Astrocyte (in vitro differentiated cells and primary cell): ENCODE data around the gene C1orf198. TPM values are rescaled to one million over a fixed set of nuclear protein-coding genes. Genes with fewer than 3 reads are reported as not detected.
A peak's percentile ranks its signal among the peaks of the same experiment; 100 is the strongest.

Experiments
- DNase-seq: peaks from one replicate; pipeline ENCODE4 v3.0.0-alpha.2; 2010; ENCODE audit warnings: low read depth
- FAIRE-seq: peaks from 2 replicates; lab custom pipeline; 2011; peaks lifted over from hg19 to GRCh38; lab: Jason Lieb, UNC
- H2AFZ ChIP-seq: 2 replicates; pipeline ENCODE4 v1.6.0; 2012; ENCODE audit warnings: low read depth, low read length, inconsistent platforms
- H3K27ac ChIP-seq: 2 replicates; pipeline ENCODE4 v1.5.1; 2011; ENCODE audit warnings: low read depth, low read length, inconsistent platforms
- H3K27me3 ChIP-seq: 2 replicates; pipeline ENCODE4 v1.6.0; 2011; ENCODE audit warnings: low read length, inconsistent platforms; ENCODE audit not compliant: insufficient read depth
- H3K36me3 ChIP-seq: 2 replicates; pipeline ENCODE4 v1.5.1; 2011; ENCODE audit warnings: low read length, inconsistent platforms; ENCODE audit not compliant: insufficient read depth
- H3K4me1 ChIP-seq: 2 replicates; pipeline ENCODE4 v1.5.1; 2011; ENCODE audit warnings: low read length, inconsistent platforms; ENCODE audit not compliant: insufficient read depth
- H3K4me2 ChIP-seq: 2 replicates; pipeline ENCODE4 v1.6.0; 2012; ENCODE audit warnings: low read length, inconsistent platforms
- H3K4me3 ChIP-seq: 2 replicates; pipeline ENCODE4 v1.5.1; 2011; ENCODE audit warnings: low read depth, mild to moderate bottlenecking, low read length, inconsistent platforms; ENCODE audit not compliant: insufficient read depth
- H3K79me2 ChIP-seq: 2 replicates; pipeline ENCODE4 v1.6.0; 2012; ENCODE audit warnings: mild to moderate bottlenecking, low read length, inconsistent platforms; ENCODE audit not compliant: insufficient read depth
- H3K9ac ChIP-seq: 2 replicates; pipeline ENCODE4 v1.6.0; 2012; ENCODE audit warnings: mild to moderate bottlenecking, low read length, inconsistent platforms
- H3K9me3 ChIP-seq: 2 replicates; pipeline ENCODE4 v1.5.1; 2012; ENCODE audit warnings: low read depth, mild to moderate bottlenecking, low read length, inconsistent platforms; ENCODE audit not compliant: insufficient read depth
- H4K20me1 ChIP-seq: 2 replicates; pipeline ENCODE4 v1.6.0; 2012; ENCODE audit warnings: low read length, inconsistent platforms; ENCODE audit not compliant: insufficient read depth
- H3K27ac Mint-ChIP-seq: one replicate; pipeline ENCODE4 v1.8.0; 2021; ENCODE audit warnings: mild to moderate bottlenecking, mixed read lengths; ENCODE audit not compliant: unreplicated experiment
- H3K27me3 Mint-ChIP-seq: one replicate; pipeline ENCODE4 v1.8.0; 2021; ENCODE audit warnings: low read depth, mixed read lengths; ENCODE audit not compliant: unreplicated experiment
- H3K36me3 Mint-ChIP-seq: one replicate; pipeline ENCODE4 v1.8.0; 2021; ENCODE audit warnings: low read depth, mixed read lengths; ENCODE audit not compliant: unreplicated experiment
- H3K4me1 Mint-ChIP-seq: one replicate; pipeline ENCODE4 v1.8.0; 2021; ENCODE audit warnings: low read depth, mixed read lengths; ENCODE audit not compliant: unreplicated experiment
- H3K4me3 Mint-ChIP-seq: one replicate; pipeline ENCODE4 v1.8.0; 2021; ENCODE audit warnings: mild to moderate bottlenecking, moderate library complexity, mixed read lengths; ENCODE audit not compliant: unreplicated experiment
- H3K9me3 Mint-ChIP-seq: one replicate; pipeline ENCODE4 v1.8.0; 2021; ENCODE audit warnings: mild to moderate bottlenecking, mixed read lengths; ENCODE audit not compliant: unreplicated experiment
- CTCF ChIP-seq: IDR thresholded peaks from 2 replicates; pipeline ENCODE4 v1.5.1; 2011; ENCODE audit warnings: low read depth, mild to moderate bottlenecking, inconsistent platforms, low read length, moderate library complexity; ENCODE audit not compliant: insufficient read depth
- EZH2 ChIP-seq: IDR thresholded peaks from 2 replicates; pipeline ENCODE4 v1.6.1; 2012; ENCODE audit warnings: mild to moderate bottlenecking, low read length, inconsistent platforms; ENCODE audit not compliant: insufficient read depth
- total RNA-seq: library from RNA; stranded (reverse); gene quantifications from 2 replicates; pipeline ENCODE4 v1.2.1, GENCODE V29; 2021

The C1orf198 gene
- total RNA-seq, 1 donor from 2014 or later = 102 TPM

DNA sequence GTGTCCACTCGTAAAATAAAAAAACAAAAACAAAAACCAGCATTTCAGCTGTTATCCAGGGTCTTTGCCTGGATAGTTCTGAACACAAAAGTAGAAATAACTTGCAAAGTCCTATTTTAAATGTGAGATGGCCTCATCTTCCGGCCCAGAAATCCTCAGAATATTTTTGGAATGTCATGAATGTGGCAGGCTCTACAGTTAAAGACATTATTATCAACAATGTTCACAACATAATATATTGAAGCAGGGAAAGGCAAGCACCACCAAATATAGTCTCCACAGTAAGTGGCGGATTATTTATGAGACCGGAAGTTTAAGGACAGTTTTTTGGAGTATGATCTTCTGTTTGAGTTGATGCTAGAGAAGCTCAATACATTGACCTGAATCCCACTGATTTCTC is 1.2 kb upstream of the C1orf198 start:
- H3K4me1 Mint-ChIP-seq = peaks cover 32% of the 10 kb centered on the region
- H3K4me3 Mint-ChIP-seq = peak overlapping the region; percentile 87
- Histone ChIP-seq H2AFZ (no peak overlapping the region), H3K4me1 (peaks cover 29% of the 10 kb centered on the region), H4K20me1 (peaks cover 22% of the 10 kb centered on the region), H3K9me3 (no peaks in the 10 kb centered on the region), H3K4me2 (peak overlapping the region; percentile 91), H3K4me3 (peak overlapping the region; percentile 59), H3K27me3 (no peaks in the 10 kb centered on the region), H3K79me2 (peaks cover 38% of the 10 kb centered on the region), H3K36me3 (peaks cover 4% of the 10 kb centered on the region), H3K9ac (peak overlapping the region; percentile 90), H3K27ac (peak overlapping the region; percentile 88)
- no peaks in the 10 kb centered on the region for H3K27me3 Mint-ChIP-seq
- no peaks in the 10 kb centered on the region for H3K9me3 Mint-ChIP-seq
- H3K36me3 Mint-ChIP-seq = peaks cover 10% of the 10 kb centered on the region
- FAIRE-seq = peak; percentile 13
- peak; percentile 65 for DNase-seq
- peak overlapping the region; percentile 87 for H3K27ac Mint-ChIP-seq
- TF ChIP-seq CTCF = no peak
- TF ChIP-seq EZH2 = no peak

- Histone ChIP-seq H3K9ac (peak overlapping the region; percentile 90), H2AFZ (peak overlapping the region; percentile 74), H3K79me2 (peaks cover 44% of the 10 kb centered on the region), H3K9me3 (no peaks in the 10 kb centered on the region), H3K27ac (peak overlapping the region; percentile 88), H3K36me3 (peaks cover 4% of the 10 kb centered on the region), H4K20me1 (peaks cover 28% of the 10 kb centered on the region), H3K27me3 (no peaks in the 10 kb centered on the region), H3K4me3 (peak overlapping the region; percentile 59), H3K4me1 (peaks cover 29% of the 10 kb centered on the region), H3K4me2 (peak overlapping the region; percentile 91)
- Mint-ChIP-seq H3K4me3 (peak overlapping the region; percentile 87), H3K36me3 (peaks cover 12% of the 10 kb centered on the region), H3K4me1 (peaks cover 39% of the 10 kb centered on the region), H3K27ac (peak overlapping the region; percentile 87), H3K27me3 (no peaks in the 10 kb centered on the region), H3K9me3 (no peaks in the 10 kb centered on the region)
- no peak for TF ChIP-seq CTCF
- no peak for TF ChIP-seq EZH2
- DNase-seq (no peak), FAIRE-seq (no peak)
Observed at GRCh38 chr1:230868736-230869385, 540 bp upstream of the C1orf198 start.
